Osteoblast (primary cell): ENCODE data around the gene MRC1. TPM values are rescaled to one million over a fixed set of nuclear protein-coding genes. Genes with fewer than 3 reads are reported as not detected.

Source experiments
- DNase-seq: peaks from one replicate; pipeline ENCODE4 v3.0.0; 2011; ENCODE audit warnings: low spot score, mixed read lengths; ENCODE audit not compliant: insufficient read length; ENCODE audit errors: missing footprints
- H2AFZ ChIP-seq: 2 replicates; pipeline ENCODE4 v1.6.0; 2011; ENCODE audit warnings: mild to moderate bottlenecking, low read length
- H3K27ac ChIP-seq: 2 replicates; pipeline ENCODE4 v1.5.1; 2011; ENCODE audit warnings: mild to moderate bottlenecking, low read depth, low read length, moderate library complexity
- H3K27me3 ChIP-seq: 2 replicates; pipeline ENCODE4 v1.6.0; 2012; ENCODE audit warnings: mild to moderate bottlenecking, control low read depth, inconsistent platforms, low read length, moderate library complexity; ENCODE audit not compliant: insufficient read depth
- H3K36me3 ChIP-seq: 2 replicates; pipeline ENCODE4 v1.5.1; 2011; ENCODE audit warnings: mild to moderate bottlenecking, low read length, control low read depth, moderate library complexity; ENCODE audit not compliant: insufficient read depth
- H3K4me1 ChIP-seq: 2 replicates; pipeline ENCODE4 v1.5.1; 2011; ENCODE audit warnings: mild to moderate bottlenecking, low read length, control low read depth, moderate library complexity; ENCODE audit not compliant: insufficient read depth
- H3K4me2 ChIP-seq: 2 replicates; pipeline ENCODE4 v1.6.0; 2011; ENCODE audit warnings: mild to moderate bottlenecking, low read length; ENCODE audit not compliant: insufficient read depth
- H3K4me3 ChIP-seq: fragments of 200-600 bp; sonication (generic); 3 replicates; pipeline ENCODE4 v1.5.1; 2012; ENCODE audit warnings: mild to moderate bottlenecking, low read length, inconsistent platforms; ENCODE audit not compliant: insufficient read depth
- H3K79me2 ChIP-seq: 2 replicates; pipeline ENCODE4 v1.6.0; 2012; ENCODE audit warnings: mild to moderate bottlenecking, low read length, control low read depth, inconsistent platforms; ENCODE audit not compliant: insufficient read depth
- H3K9me3 ChIP-seq: 2 replicates; pipeline ENCODE4 v1.5.1; 2011; ENCODE audit warnings: low read depth, low read length, control low read depth
- H4K20me1 ChIP-seq: 2 replicates; pipeline ENCODE4 v1.6.0; 2012; ENCODE audit warnings: mild to moderate bottlenecking, low read length, control low read depth; ENCODE audit not compliant: insufficient read depth
- total RNA-seq: library from RNA; depleted of rRNA; stranded (reverse); fragments of >200 nt; gene quantifications from 2 replicates; pipeline ENCODE4 v1.2.3, GENCODE V29; 2012
- TF ChIP-seq, protein P1 (sequence below): IDR thresholded peaks from 2 replicates; pipeline ENCODE4 v1.5.1; 2011; ENCODE audit warnings: mild to moderate bottlenecking, low read depth, low read length, moderate library complexity; ENCODE audit errors: extremely low read depth

Gene MRC1
- total RNA-seq, 1 donor, result 0.36 TPM

DNA sequence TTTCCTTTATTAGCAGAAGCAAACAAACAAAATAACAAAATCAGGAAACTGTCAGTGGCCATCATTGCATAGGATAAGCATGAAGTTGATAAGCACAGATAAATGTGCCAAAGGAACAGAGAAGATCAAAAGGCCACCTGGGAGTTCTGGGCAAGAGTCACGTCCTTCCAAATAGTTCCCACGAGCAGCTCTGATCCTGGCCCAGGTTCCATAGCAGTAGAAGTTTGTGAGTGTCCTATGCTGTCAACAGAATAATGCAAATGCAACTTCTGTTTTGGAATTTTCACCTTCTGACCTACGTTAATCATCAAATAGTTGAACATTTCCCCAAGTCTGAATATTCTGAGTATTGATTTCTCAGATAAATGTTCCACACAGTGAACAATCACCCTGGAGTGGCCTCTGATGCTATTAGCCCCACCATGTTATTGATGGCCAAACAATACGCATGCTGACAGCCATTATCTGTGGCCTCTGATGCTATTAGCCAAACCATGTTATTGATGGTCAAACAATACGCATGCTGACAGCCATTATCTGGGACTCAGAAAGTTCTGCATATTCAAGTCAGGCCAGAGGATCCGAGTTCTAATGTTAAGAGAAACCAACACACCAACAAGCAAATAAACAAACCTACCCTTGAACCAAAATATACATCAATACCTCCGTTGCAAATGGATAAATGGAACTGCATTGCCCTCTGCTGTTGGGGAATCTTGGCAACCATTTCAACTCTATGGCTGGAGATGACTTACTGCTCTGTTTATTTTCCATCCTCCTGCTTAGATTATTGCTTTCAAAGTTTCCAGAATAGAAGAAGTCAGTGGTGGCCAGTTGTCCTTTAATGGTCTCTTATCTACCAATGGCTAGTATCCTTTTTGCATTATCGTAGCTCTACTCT, 63.3 kb downstream of the MRC1 start:
- no peaks in the 10 kb centered on the region for H3K4me1 ChIP-seq
- TF ChIP-seq, protein P1, sequence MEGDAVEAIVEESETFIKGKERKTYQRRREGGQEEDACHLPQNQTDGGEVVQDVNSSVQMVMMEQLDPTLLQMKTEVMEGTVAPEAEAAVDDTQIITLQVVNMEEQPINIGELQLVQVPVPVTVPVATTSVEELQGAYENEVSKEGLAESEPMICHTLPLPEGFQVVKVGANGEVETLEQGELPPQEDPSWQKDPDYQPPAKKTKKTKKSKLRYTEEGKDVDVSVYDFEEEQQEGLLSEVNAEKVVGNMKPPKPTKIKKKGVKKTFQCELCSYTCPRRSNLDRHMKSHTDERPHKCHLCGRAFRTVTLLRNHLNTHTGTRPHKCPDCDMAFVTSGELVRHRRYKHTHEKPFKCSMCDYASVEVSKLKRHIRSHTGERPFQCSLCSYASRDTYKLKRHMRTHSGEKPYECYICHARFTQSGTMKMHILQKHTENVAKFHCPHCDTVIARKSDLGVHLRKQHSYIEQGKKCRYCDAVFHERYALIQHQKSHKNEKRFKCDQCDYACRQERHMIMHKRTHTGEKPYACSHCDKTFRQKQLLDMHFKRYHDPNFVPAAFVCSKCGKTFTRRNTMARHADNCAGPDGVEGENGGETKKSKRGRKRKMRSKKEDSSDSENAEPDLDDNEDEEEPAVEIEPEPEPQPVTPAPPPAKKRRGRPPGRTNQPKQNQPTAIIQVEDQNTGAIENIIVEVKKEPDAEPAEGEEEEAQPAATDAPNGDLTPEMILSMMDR, result peak; percentile 60
- no peaks in the 10 kb centered on the region for H3K79me2 ChIP-seq
- H4K20me1 ChIP-seq, result no peaks in the 10 kb centered on the region
- no peaks in the 10 kb centered on the region for H3K36me3 ChIP-seq
- peak overlapping the region; percentile 5 for H2AFZ ChIP-seq
- no peak overlapping the region for H3K4me3 ChIP-seq
- no peaks in the 10 kb centered on the region for H3K27me3 ChIP-seq
- no peak overlapping the region for H3K27ac ChIP-seq
- no peak for DNase-seq
- H3K9me3 ChIP-seq, result no peaks in the 10 kb centered on the region
- H3K4me2 ChIP-seq, result no peak overlapping the region

DNA sequence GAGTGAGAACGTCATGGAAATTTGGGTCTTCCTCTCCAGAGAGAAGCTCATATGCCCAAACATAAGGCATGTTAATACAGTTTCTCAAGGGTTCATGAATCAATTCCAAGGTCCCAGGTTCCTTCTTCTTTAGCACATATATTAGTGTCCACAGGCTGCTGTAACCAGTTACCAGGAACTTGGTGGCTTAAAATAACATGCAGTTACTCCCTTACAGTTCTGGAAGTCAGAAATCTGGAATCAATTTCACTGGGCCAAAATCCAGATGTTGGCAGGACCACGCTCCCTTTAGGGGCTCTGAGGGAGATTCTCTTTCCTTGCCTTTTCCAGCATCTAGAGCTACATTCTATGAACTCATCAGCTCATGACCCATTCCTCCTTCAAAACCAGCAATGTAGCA, 64.8 kb downstream of the MRC1 start:
- Histone ChIP-seq H3K4me1 (no peaks in the 10 kb centered on the region), H3K79me2 (no peaks in the 10 kb centered on the region), H3K36me3 (no peaks in the 10 kb centered on the region), H3K27ac (no peak overlapping the region), H3K4me3 (no peak overlapping the region), H3K4me2 (no peak overlapping the region), H4K20me1 (no peaks in the 10 kb centered on the region), H3K9me3 (no peaks in the 10 kb centered on the region), H2AFZ (no peak overlapping the region), H3K27me3 (no peaks in the 10 kb centered on the region)
- TF ChIP-seq, protein P1, result no peak
- DNase-seq, result no peak

DNA sequence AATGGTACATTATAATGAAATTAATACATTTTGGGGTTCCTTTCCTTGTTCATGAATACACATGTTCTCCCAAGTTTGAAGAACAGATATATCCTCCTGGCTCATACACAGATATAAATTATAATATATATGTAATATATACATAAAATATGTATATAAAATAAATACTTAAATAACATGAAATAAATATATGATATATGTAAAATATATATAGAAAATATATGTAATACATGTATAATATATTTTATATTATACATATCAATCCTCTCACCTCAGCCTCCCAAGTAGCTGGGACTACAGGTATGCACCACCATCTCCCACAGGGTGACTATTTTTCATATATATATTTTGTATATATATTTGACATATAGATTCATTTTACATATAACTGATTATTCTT, 68.0 kb downstream of the MRC1 start:
- TF ChIP-seq, protein P1, result no peak
- peaks cover 6% of the 10 kb centered on the region for H3K4me1 ChIP-seq
- no peaks in the 10 kb centered on the region for H4K20me1 ChIP-seq
- no peak for DNase-seq
- H3K27ac ChIP-seq, result no peak overlapping the region
- H3K4me2 ChIP-seq, result no peak overlapping the region
- H3K36me3 ChIP-seq, result no peaks in the 10 kb centered on the region
- no peak overlapping the region for H3K4me3 ChIP-seq
- H3K79me2 ChIP-seq, result no peaks in the 10 kb centered on the region
- H2AFZ ChIP-seq, result no peak overlapping the region
- no peaks in the 10 kb centered on the region for H3K9me3 ChIP-seq
- no peaks in the 10 kb centered on the region for H3K27me3 ChIP-seq

DNA sequence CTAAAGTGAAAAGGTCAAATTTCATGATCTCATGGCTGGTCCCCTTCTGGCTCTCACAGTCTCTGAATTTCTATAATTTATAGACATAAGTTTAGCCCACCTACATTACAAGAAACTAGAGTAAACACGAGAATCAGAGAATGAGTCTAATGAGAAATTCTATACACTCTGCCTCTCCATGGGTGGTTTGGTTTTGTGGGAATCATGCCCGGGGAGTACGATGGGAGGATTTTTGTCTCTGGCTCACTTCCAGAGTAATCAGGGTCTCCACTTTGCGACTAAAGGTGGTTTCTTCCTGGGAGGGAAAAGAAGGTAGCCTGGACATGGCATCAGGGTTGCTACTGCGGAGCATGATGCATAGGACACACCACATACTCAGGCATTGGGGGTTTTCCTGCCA, 69.7 kb downstream of the MRC1 start:
- H3K4me3 ChIP-seq, result no peak overlapping the region
- H3K4me2 ChIP-seq, result no peak overlapping the region
- no peaks in the 10 kb centered on the region for H3K79me2 ChIP-seq
- H3K27me3 ChIP-seq, result no peaks in the 10 kb centered on the region
- no peak overlapping the region for H2AFZ ChIP-seq
- no peaks in the 10 kb centered on the region for H3K36me3 ChIP-seq
- no peak for DNase-seq
- H3K9me3 ChIP-seq, result no peaks in the 10 kb centered on the region
- no peak overlapping the region for H3K27ac ChIP-seq
- TF ChIP-seq, protein P1, result no peak
- H4K20me1 ChIP-seq, result no peaks in the 10 kb centered on the region
- peaks cover 6% of the 10 kb centered on the region for H3K4me1 ChIP-seq
